ENCODE results near the gene KRTAP12-1. TPM values are rescaled to one million over a fixed set of nuclear protein-coding genes. Genes with fewer than 3 reads are reported as not detected.

Gene KRTAP12-1
- total RNA-seq, 1 experiment from 2014 or later = not detected

DNA sequence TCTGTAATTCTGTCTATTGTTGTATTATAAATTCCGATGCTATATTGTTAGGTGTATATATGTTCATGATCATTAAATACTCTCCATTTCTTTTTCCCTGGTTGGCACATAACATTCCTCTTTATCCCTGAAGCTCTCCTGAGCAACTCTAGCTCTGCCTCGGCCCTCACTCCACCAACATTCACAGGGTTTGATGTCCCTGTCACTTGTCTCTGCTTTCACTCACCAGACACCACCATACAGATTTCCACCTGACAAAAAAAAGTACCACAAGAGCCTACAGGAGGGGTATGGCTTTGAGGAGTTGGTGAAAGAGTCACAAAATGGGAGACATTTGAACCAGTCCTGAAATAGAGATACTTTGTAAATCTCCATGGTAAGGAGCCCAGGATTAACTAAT, 38.2 kb upstream of the KRTAP12-1 start:
- no peak overlapping the region for H3K4me2 ChIP-seq
- H3K9me2 ChIP-seq (ENCODE audit: insufficient read depth) = no peaks in the 10 kb centered on the region
- H3K27ac ChIP-seq = no peak overlapping the region
- POLR2A ChIA-PET (ENCODE audit: unreplicated experiment) = no interaction called here
- H3F3A ChIP-seq (ENCODE audit: insufficient read depth, low read depth) = no peaks in the 10 kb centered on the region
- DNase-seq = no peak
- intact Hi-C loops (cut with micrococcal nuclease; ENCODE audit: unreplicated experiment) = no loop called here
- H3K36me3 ChIP-seq (ENCODE audit: low read depth) = no peaks in the 10 kb centered on the region
- H3K9me3 ChIP-seq (ENCODE audit: insufficient read depth, low read depth) = no peaks in the 10 kb centered on the region
- H3K4me1 ChIP-seq (replicated peaks; ENCODE audit: insufficient read depth) = no peaks in the 10 kb centered on the region
- no peaks in the 10 kb centered on the region for H4K20me1 ChIP-seq (ENCODE audit: insufficient read depth)
- TF ChIP-seq, protein P1, sequence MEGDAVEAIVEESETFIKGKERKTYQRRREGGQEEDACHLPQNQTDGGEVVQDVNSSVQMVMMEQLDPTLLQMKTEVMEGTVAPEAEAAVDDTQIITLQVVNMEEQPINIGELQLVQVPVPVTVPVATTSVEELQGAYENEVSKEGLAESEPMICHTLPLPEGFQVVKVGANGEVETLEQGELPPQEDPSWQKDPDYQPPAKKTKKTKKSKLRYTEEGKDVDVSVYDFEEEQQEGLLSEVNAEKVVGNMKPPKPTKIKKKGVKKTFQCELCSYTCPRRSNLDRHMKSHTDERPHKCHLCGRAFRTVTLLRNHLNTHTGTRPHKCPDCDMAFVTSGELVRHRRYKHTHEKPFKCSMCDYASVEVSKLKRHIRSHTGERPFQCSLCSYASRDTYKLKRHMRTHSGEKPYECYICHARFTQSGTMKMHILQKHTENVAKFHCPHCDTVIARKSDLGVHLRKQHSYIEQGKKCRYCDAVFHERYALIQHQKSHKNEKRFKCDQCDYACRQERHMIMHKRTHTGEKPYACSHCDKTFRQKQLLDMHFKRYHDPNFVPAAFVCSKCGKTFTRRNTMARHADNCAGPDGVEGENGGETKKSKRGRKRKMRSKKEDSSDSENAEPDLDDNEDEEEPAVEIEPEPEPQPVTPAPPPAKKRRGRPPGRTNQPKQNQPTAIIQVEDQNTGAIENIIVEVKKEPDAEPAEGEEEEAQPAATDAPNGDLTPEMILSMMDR (conservative IDR thresholded peaks at IDR 0.05) = no peak
- no peak for TF ChIP-seq EZH2 (IDR thresholded peaks at IDR 0.05; ENCODE audit: low read depth)
- BruUV-seq (replicated peaks) = no TSS peak
- H3K4me3 ChIP-seq = no peak overlapping the region
- H3K79me2 ChIP-seq (ENCODE audit: low read depth) = no peaks in the 10 kb centered on the region
- H3K27me3 ChIP-seq (ENCODE audit: insufficient read depth, low read depth) = peaks cover 53% of the 10 kb centered on the region
- no peak overlapping the region for H2AFZ ChIP-seq
- CTCF ChIA-PET = no interaction called here

DNA sequence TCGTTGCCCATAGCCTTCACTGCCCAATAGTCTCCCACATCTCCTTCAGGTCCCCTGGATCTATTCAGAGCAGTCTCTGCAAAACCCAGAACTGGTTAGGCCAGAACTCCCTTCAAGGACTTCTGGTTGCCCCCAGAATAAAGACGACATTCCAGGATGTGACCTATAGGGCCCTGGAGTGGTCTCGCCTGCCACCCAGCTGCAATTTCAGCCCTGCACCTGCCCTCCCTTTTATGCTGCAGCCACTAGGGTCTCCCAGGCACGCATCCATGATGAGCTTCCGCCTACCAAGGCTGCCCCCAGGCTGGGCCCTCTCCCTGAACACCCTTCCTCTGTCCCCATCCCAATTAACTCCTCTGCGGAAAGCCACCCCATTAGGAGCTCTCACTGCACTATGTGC, 36.6 kb upstream of the KRTAP12-1 start:
- Histone ChIP-seq H3K4me3 (no peak overlapping the region), H3F3A (ENCODE audit: insufficient read depth, low read depth) (no peaks in the 10 kb centered on the region), H2AFZ (no peak overlapping the region), H3K27ac (no peak overlapping the region), H3K9me2 (ENCODE audit: insufficient read depth) (no peaks in the 10 kb centered on the region), H4K20me1 (ENCODE audit: insufficient read depth) (no peaks in the 10 kb centered on the region), H3K9me3 (ENCODE audit: insufficient read depth, low read depth) (no peaks in the 10 kb centered on the region), H3K79me2 (ENCODE audit: low read depth) (no peaks in the 10 kb centered on the region), H3K36me3 (ENCODE audit: low read depth) (no peaks in the 10 kb centered on the region), H3K4me1 (replicated peaks; ENCODE audit: insufficient read depth) (no peaks in the 10 kb centered on the region), H3K27me3 (ENCODE audit: insufficient read depth, low read depth) (peaks cover 54% of the 10 kb centered on the region), H3K4me2 (no peak overlapping the region)
- CTCF ChIA-PET = no interaction called here
- POLR2A ChIA-PET (ENCODE audit: unreplicated experiment) = no interaction called here
- intact Hi-C loops (cut with micrococcal nuclease; ENCODE audit: unreplicated experiment) = no loop called here
- DNase-seq = no peak
- no peak for TF ChIP-seq EZH2 (IDR thresholded peaks at IDR 0.05; ENCODE audit: low read depth)
- TF ChIP-seq, protein P1 (conservative IDR thresholded peaks at IDR 0.05) = no peak
- no TSS peak for BruUV-seq (replicated peaks)

DNA sequence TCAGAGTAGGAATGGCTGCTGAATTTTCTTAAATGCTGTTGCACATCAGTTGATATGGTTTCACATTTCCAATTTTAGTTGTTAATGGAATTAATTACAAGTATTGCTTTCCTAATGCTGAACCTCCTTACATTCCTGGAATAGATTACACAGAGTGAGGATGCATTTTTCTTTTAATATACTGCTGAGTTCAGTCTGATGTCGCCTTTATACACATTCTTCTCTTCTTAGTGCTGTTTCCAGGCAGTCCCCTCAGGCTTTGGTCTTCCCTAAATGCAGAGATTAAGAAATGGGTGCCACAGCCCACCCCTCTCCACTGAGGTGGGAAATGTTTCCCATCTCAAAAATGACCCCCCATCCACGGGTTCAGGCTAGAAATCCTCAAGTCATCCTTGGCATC, 36.1 kb upstream of the KRTAP12-1 start:
- no peaks in the 10 kb centered on the region for H4K20me1 ChIP-seq (ENCODE audit: insufficient read depth)
- no peaks in the 10 kb centered on the region for H3K9me3 ChIP-seq (ENCODE audit: insufficient read depth, low read depth)
- H3K9me2 ChIP-seq (ENCODE audit: insufficient read depth) = no peaks in the 10 kb centered on the region
- ChIA-PET POLR2A (ENCODE audit: unreplicated experiment) (no interaction called here), CTCF (no interaction called here)
- H3K27ac ChIP-seq = no peak overlapping the region
- no peaks in the 10 kb centered on the region for H3K36me3 ChIP-seq (ENCODE audit: low read depth)
- peaks cover 54% of the 10 kb centered on the region for H3K27me3 ChIP-seq (ENCODE audit: insufficient read depth, low read depth)
- H3K79me2 ChIP-seq (ENCODE audit: low read depth) = no peaks in the 10 kb centered on the region
- H3F3A ChIP-seq (ENCODE audit: insufficient read depth, low read depth) = no peaks in the 10 kb centered on the region
- intact Hi-C loops (cut with micrococcal nuclease; ENCODE audit: unreplicated experiment) = no loop called here
- H3K4me2 ChIP-seq = no peak overlapping the region
- TF ChIP-seq, protein P1 (conservative IDR thresholded peaks at IDR 0.05) = no peak
- no peak for TF ChIP-seq EZH2 (IDR thresholded peaks at IDR 0.05; ENCODE audit: low read depth)
- no TSS peak for BruUV-seq (replicated peaks)
- H3K4me3 ChIP-seq = no peak overlapping the region
- DNase-seq = no peak
- no peak overlapping the region for H2AFZ ChIP-seq
- no peaks in the 10 kb centered on the region for H3K4me1 ChIP-seq (replicated peaks; ENCODE audit: insufficient read depth)
